Fibroblast of peridontal ligament (primary cell): Measurements from ENCODE around the gene E4F1.
A peak's percentile ranks its signal among the peaks of the same experiment; 100 is the strongest.
"Not testable (repeated sequence)": the region's sequence is repeated elsewhere in the genome, so short reads cannot be mapped to it uniquely, and the experiment has no call there.

Experiments
- DNase-seq: peaks from one replicate; pipeline ENCODE4 v3.0.0-alpha.2; 2010; ENCODE audit errors: extremely low read depth

Gene E4F1

DNA sequence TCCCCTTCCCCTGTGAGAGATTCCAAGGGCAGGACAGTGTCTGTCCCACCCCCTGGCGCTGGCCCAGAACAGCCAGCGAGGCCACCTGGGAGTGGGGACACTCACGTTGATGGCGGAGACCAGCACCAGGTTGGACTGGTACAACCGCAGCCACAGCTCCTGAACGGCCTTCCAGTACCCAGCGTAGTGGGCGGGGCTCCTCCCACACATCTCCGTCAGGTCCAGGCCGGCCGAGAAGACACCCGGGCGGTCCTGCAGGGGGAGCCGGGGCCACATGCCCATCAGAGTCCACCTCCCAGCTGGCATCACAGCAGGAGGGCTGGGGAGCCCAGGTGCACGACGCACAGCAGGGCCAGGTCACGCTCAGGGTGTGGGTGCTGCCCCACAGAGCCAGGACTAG lies 20.9 kb downstream of the E4F1 start:
- DNase-seq = no peak

DNA sequence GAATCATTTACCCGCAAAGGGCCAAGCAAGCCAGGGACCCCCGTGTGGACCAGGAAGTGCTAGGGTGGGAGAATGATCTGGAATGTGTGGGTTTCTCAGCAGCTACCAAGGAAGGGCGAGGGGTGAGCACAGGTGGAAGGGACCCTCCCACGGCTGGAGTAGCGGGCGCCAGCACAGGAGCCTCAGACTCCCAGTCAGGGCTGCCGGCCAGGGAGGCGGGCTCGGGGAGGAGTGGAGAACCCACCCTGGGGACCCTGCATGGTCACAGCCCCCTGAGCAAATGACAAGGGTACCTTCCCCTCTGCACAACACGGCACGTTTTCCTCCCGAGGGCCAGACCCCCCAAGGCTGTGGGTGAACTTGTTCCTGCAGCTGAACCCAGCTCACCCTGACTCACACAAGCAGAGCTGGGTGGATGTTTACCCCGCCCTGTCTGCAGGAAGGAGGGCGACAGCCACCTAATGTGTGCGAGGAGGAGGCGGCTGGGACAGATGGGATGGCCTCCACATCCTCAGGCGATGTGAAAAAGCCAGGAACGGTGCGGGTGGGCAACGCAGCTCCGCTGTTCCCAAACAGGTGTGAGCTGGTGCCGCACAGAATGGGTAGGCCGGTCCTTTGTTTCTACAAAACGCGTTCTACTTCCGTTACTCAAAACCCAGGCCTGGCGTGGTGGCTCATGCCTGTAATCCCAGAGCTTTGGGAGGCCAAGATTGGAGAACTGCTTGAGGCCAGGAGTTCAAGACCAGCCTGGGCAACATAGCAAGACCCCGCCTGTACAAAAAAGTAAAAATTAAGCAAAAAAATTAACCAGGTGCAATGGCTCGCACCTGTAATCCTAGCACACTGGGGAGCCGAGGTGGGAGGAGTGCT lies 21.8 kb downstream of the E4F1 start:
- no peak for DNase-seq

DNA sequence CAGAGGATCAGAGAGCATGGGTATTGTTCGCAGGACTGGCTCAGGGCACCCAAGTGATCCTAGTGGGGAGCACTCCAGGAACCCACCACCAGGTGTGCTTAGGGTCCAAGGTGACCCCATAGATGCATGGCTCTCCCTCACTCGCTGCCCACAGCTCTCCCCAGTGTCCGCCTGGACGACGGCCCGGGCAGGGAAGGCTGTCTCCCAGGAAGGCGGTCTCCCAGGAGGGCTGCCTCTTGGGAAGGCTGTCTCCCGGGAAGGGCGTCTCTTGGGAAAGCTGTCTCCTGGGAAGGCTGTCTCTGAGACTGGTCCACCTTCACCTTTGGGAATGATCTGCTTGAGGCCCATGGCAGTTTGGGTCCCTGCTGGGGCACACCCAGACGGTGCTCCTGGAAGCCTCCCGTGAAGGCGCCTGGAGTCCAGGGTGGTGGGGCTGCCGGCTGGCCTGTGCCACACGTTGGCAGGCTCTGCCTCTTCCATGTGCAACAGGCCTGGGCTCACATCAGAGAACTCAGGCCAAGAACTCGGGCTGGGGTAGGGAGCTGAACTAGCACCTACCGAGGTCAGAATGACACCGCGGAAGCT lies 23.0 kb downstream of the E4F1 start:
- no peak for DNase-seq

DNA sequence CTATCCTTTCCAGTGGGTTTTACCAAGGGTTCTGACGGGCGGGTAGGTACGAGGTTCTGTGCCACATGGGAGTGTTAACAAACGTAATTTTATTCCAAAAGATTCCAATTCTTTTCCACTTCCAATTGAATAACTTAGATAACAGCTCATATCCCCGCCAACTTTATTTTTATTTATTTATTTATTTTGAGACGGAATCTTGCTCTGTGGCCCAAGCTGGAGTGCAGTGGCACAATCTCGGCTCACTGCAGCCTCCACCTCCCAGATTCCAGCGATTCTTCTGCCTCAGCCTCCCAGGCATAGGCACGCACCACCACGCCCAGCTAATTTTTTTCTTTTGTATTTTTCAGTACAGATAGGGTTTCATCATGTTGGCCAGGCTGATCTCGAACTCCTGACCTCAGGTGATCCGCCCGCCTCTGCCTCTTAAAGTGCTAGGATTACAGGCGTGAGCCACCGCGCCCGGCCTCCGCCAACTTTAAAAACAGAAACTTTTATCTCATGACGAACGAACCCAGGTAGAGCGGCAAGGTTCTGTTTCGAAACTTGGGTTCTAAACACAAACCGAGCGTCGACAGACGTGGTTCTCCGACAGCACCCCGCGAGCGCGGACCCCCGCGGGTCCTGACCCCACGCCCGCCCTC lies 27.4 kb downstream of the E4F1 start:
- peak; percentile 12 for DNase-seq

DNA sequence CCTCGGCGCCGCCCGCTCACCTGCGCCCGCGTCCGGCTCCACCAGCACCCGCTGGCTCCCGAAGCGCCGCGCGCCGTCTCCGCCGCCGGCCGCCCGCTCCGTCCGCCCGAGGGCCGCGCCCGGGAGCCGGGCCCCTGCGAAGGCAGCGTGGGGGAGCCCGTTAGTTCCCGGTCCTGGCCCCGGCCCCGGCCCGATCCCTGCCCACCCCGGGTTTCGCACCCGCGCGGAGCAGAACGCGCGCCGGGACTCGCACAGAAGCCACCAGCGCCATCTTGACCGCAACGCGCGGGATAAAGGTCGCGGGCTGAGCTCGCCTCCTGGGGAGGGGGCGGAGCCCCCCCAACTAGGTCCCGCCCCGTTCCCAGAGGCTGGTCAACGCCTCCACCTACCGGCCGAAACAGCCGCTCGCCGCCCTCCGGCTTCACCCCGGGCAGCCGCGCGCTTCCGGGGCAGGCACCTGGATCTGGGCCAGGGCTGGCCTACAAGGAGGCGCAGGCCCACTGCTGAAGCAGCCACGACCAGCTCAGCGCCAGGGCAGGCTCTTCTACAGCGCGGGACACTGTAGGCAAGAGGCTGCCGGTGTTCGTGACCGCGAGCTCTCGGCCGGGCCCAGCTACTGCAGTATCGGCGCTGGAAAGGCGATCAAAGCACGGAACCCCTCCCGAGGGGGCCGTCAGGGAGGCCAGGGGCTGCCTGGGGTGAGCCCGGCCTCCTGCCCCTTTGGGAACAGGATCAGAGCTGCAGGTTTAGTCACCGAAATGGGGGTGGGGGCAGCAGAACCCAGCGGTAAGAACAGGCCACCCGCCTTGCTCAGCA lies 28.1 kb downstream of the E4F1 start, which contains the start of gene ECI1:
Gene ECI1, minus strand, starts transcription at position 292 of the 816 bp plus-strand sequence. Its CDS starts 21 bp downstream, at position 271.
- DNase-seq = peak; percentile 92

DNA sequence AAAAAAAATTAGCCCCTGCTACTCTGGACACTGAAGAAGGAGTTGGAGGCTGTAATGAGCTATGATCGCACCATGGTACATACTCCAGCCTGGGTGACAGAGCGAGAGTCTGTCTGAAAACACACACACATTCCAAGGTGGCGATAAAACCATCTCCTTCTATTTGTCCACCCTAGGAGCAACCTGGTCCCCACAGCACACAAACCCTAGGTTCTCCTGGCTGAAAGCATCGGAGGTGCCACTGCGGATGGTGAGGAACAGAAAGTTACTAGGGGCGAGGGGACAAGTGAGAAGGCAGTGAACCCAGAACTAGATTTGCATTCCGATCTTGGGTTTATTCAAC lies 29.4 kb downstream of the E4F1 start:
- no peak for DNase-seq

DNA sequence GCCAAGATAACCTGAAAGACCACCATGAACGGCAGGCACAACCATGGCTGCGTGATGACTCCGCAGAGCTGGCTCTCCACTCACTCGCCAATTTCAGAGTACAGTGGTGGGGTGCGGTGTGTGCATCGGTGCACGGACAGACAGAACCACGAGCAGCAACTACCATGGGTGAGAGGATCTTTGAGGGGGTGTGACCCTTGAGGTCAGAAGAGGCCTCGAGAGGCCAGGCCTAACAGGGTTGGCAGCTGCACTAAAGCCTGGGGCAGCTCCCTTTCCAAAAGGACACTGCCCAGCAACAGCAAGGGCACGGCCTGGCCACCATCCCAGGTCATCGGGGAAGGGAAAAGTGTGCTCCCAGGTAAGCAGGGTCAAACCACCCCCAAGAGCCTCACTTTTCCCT lies 29.9 kb downstream of the E4F1 start:
- DNase-seq = no peak

DNA sequence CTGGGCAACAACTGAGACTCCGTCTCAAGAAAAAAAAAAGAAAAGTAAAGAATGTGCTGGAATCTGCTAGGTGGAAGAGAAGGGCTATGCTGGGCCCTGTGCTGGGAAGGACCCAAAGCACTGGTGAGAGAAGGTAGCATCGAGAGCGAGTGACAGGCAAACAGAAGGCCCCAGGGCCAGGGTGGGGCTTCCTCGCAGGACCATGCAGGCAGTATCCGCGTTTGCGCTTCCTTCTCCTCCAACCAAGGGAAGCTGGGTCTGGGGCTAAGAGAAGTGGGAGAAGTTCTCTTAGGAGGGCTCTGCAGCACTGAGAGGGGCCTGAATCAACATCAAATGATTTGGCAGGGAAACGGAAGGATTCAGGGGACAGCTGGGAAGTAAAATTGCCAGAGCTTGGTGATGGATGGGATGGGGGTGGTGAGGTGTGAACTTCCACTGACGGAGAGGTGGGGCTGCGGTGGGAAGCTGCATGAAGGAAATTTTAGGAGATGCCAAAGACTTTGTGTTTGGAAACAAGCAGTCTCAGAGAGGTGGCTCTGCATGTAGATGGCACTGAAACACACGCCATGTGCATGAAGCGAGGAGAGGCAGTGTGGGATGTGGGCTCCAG lies 33.2 kb downstream of the E4F1 start:
- DNase-seq = no peak

DNA sequence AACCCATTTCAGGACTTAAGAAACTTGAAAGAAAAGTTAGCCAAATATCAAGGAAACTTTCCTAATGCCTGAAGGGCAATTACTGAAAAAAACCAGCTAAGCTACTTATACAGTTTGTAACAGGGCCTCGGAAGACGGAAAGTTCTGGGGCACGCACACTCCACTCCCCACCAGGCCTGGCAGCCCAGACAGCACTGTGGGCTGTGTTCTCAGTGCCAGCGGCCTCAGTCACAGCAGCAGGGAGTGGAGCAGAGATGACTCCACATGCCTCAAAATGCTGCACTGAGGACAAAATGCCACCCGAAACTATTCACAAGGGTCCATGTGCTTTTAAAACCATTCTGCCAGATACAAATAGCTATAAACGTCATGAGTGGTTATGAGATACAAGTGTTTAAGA lies 34.3 kb downstream of the E4F1 start:
- no peak for DNase-seq

DNA sequence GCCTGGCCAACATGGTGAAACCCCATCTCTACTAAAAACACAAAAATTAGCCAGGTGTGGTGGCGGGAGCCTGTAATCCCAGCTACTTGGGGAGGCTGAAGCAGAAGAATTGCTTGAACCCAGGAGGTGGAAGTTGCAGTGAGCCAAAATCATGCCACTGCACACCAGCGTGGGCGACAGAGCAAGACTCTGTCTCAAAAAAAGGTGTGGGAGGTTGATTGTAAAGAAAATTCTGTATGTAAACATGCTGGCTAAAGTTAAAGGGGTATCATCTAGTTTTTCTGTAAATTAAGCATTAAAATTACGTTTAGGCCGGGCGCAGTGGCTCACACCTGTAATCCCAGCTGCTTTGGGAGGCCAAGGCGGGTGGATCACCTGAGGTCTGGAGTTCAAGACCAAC lies 35.1 kb downstream of the E4F1 start:
- not testable (repeated sequence) for DNase-seq

DNA sequence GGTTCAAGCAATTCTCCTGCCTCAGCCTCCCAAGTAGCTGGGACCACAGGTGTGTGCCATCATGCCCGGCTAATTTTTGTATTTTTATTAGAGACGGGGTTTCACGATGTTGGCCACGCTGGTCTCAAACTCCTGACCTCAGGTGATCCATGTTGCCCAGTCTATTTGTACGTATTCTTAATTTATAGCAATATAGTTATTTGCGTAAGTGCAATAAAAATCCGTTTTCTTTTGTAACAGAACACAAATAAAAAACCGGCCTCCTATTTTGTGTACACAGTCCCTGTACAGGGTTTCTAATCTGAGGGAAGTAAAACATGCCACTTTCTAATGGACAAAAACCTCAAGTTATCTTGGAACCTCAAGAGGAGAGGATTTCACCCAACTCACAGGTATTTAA lies 36.9 kb downstream of the E4F1 start:
- no peak for DNase-seq

DNA sequence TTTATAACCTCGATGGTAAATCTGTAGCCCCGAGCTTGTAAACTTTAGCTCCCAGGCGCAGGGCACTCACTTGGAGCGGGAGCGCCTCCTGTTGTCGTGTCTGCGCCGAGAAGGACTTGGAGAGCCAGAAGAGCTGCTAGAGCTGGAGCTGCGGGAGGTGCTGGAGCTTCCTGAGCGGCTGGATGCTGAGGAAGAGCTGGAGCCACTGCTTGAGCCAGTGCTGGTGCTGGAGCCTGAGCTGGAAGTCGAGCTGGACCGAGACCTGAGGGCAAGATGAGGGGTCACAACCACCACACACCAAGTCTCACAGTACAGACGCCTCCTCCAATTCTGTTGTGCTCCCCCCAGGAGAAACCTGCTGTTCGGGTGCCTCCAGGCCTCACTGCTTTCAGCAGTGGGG lies 39.6 kb downstream of the E4F1 start:
- DNase-seq = not testable (repeated sequence)

DNA sequence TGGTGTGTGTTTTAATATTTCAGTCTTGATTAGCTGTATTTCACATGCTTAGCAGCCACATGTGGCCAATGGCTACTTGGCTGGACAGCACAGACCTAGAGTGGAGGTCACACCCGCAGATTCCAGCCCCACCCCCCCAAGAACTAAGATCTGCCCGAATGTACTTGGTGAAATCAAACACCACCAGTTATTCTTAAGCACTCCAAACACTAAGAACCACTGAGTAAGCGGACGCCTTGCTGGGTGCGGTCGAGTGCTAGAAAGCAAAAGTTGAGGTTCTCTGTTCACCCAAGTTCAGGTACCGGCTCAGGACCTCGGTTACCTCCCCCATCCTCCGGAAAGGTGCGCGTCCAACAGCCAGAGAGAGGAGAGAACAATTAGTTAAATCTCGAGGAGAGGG lies 43.5 kb downstream of the E4F1 start:
- peak; percentile 27 for DNase-seq

DNA sequence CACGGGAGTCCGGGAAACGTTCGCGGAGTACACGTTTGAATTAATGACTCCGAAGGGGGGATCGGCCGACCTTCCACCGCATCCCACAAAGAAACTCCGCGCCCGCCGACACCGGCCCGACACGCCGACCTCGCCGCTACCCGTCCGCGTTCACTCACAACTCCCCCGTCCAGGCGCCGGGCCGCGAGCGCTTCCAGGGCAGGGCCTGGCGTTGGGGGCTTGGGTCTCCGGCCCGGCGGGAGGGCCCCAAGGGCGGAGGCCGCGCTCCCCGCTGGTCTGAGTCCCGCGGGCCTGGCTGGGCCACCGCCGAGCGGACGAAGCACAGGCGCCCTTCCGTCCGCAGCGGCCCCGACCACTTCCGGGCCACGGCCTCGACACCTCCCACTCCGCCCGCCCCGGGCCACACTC lies 44.1 kb downstream of the E4F1 start:
- DNase-seq = not testable (repeated sequence)

DNA sequence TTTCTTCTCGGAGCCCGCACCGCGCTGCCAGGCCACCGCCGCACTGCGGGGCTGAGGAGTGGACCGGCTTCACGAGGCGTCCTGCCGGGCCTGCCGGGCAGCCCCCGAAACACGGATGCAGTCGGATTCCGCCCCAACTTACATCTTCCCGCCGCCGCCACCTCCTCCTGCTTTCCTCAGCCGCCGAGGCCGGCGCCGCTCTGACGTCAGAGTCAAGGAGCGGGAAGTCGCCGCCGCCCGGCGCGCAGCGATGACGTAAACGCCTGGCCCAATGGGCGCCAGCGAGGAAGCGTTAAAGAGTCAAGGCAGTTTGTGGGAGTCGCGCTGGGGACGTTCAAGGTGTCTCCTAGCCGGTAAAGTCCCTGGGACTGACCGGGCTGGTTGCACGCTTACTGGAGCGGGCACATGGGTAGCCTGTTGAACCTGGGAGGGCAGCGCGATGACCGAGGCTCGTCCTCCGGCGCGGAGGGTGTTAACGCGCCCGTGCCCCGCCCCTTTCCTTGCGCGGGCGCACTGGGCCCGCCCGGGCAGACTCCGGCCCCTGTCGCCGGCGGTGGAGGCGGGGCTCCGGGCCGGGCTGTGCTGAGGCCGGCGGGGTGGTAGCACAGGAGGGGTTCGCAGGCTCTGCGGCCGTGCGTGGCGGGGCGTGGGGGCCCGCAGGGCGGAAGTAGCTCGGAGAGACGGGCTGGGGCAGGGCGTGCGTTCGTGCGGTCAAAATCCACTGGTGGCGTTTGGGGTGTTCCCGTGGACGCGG lies 44.7 kb downstream of the E4F1 start, which contains the start of gene RNPS1:
Gene RNPS1, minus strand, starts transcription at position 214 of the 754 bp plus-strand sequence. CDS start 3,483 bp downstream, outside the sequence.
- peak; percentile 94 for DNase-seq

DNA sequence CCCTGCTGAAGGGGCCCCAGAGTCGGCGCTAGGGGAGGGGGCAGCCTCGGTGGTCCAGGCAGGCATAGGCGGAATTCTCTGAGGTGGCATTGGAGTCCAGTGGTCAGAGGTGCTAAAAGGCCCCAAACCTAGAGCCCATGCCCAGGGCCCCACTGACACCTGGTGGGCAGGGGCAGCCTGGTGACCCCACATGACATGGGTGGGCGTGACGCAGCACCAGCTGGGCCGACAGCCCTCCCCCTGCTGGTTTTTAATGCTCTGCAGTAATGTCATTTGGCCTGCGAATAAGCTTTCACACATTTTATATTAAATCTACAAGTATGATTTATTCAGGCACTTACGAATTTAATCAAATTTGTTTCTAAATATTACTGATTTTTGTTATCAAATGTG lies 46.7 kb downstream of the E4F1 start:
- no peak for DNase-seq

DNA sequence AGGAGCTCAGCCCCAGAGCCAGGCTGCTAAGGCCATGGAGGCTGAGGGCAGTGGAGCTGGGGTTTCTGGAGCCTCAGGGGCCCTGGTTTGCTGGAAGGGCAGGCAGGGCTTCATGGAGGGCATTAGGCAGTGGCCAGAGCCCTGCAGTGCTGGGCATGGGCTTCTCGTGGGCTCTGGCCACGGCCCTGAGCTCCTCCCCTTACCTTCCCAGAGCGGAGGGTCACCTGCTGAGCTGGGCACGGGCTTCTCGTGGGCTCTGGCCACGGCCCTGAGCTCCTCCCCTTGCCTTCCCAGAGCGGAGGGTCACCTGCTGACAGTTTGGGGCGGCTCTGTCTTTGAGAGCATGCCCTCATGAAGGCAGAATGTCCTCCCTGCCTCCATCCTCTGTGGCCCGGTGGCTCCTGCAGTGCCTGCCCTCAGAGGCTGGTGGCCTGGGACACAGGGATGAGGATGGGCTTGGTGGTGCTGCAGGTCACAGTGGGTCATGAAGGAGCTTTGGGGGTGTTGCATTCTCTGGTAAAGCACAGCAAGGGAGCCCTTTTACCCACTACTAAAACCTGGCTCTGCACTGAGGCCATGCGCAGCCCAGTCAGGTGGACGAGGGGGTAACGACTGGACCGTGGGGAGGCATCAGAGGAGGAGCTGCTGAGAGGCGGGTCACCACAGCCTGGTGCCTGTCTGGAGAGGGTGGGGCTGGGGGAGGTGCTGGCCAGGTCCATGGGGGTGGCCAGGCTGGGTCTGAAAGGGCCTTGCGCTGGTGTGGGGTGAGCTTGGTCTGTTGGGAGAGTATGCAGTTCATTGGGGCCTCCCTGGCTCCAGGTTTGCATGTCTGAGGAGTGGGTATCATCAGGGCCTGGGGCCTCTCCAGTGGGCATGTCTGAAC lies 47.4 kb downstream of the E4F1 start:
- no peak for DNase-seq

DNA sequence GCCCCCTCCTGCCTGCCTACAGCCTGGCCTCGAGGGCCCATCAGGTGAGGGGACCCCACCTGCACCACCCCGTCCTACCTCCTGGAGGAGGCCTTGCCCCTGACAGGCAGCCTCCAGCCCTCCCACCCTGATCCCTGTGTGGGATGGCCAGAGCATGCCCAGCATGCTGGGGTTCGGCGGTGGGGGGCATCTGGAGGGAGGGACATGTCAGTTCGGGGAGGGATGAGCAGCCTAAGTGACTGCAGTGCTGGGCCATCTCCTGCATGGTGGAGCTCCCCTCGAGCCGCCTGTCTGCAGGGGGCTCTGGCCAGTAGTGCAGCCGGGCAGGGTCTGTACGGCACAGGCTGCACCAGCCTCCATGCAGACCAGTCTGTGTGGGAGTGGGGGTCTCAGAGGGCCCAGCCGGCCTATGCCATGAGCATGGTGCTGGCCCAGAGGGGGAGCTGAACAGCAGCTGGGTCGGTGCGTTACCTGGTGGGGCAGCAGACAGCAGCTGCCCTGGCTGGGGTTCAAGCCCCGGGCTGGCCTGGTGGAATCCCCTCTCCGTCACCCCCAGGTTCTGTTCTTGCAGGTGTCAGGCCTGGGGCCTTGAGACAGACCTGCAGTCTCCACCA lies 48.6 kb downstream of the E4F1 start:
- no peak for DNase-seq

DNA sequence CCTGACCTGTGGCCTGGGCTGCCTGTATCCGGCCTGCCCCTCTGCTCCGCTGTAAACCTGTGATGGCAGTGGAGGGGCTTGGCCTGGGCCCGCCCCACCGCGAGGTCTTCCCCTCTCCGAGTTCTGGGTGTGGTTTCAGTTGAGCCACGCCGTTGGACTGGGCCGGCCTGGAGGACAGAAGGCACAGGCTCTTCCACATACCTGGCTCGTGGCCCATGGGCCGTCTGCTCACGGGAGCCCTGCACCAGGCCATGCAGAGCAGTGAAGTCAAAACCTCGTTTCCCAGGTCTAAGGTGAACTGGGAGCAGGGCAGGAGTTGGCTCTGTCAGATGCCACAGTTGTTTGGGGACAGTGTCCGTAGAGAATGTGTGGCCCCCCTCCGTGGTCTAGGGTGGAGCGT lies 50.1 kb downstream of the E4F1 start:
- no peak for DNase-seq
